HepG2 (cell line): ENCODE measurements around the gene ABCA3. TPM values are rescaled to one million over a fixed set of nuclear protein-coding genes. Genes with fewer than 3 reads are reported as not detected.

Source experiments
- ATAC-seq: fragments of 200-7000 bp; cut with Tn5 transposase; 3 replicates; pipeline ENCODE4 v1.9.1; 2020; ENCODE audit warnings: mild to moderate bottlenecking, moderate library complexity
- BruUV-seq: library from RNA; stranded (reverse); fragments of 400-500 nt; replicated peaks from 2 replicates; lab custom pipeline; 2021; lab: Mats Ljungman, UMichigan
- CTCF ChIA-PET: fragments of 300-600 bp; formaldehyde crosslinking; extraction: SDS; loops from one replicate; lab custom pipeline; 2021; ENCODE audit warnings: low total read pairs, inconsistent platforms, low intra/inter-chr PET ratio; lab: Yijun Ruan, JAX
- POLR2A ChIA-PET: fragments of 350-600 bp; sonication (Branson Sonifier 250); formaldehyde crosslinking; loops from one replicate; lab custom pipeline; 2020; ENCODE audit warnings: antibody characterized with exemption, inconsistent platforms; lab: Yijun Ruan, JAX
- DNase-seq: peaks from one replicate; pipeline ENCODE4 v3.0.0-alpha.2; 2015; ENCODE audit warnings: low spot score
- FAIRE-seq: peaks from 3 replicates; lab custom pipeline; 2011; peaks lifted over from hg19 to GRCh38; lab: Jason Lieb, UNC
- H2AFZ ChIP-seq: one replicate; pipeline ENCODE4 v1.6.1; 2011; ENCODE audit warnings: low read length, inconsistent platforms
- H3K27ac ChIP-seq: fragments of 300-600 bp; 3 replicates; pipeline ENCODE4 v1.8.0; 2011; ENCODE audit warnings: mixed run types, mild to moderate bottlenecking, mixed read lengths, low read length, inconsistent platforms; ENCODE audit not compliant: insufficient read depth; ENCODE audit errors: extremely low read length
- H3K27me3 ChIP-seq, 2 experiments: fragments of 200-600 bp in 1 of 2; 2 replicates in 1 of 2; 3 replicates in 1 of 2; pipeline versions ENCODE4 v1.6.0 to v1.8.0; 2011; ENCODE audit warnings: low read length in 2 of 2, mild to moderate bottlenecking in 2 of 2, moderate library complexity in 2 of 2, inconsistent platforms in 1 of 2; ENCODE audit not compliant: insufficient read depth in 2 of 2, control insufficient read depth in 1 of 2
- H3K36me3 ChIP-seq, 2 experiments: fragments of 200-600 bp in 1 of 2; replicated peaks in 1 of 2; 2 replicates in 1 of 2; 3 replicates in 1 of 2; pipeline versions ENCODE4 v1.5.1 to v1.8.0; 2011; ENCODE audit warnings: low read length in 2 of 2, inconsistent platforms in 1 of 2; ENCODE audit not compliant: insufficient read depth in 2 of 2, control insufficient read depth in 1 of 2
- H3K4me1 ChIP-seq: 2 replicates; pipeline ENCODE4 v1.5.1; 2012; ENCODE audit warnings: low read length, inconsistent platforms; ENCODE audit not compliant: insufficient read depth
- H3K4me2 ChIP-seq: 2 replicates; pipeline ENCODE4 v1.6.0; 2011; ENCODE audit warnings: low read depth, low read length, inconsistent platforms
- H3K4me3 ChIP-seq, 3 experiments: fragments of 200-600 bp in 1 of 3; sonication (generic), shearing (Covaris generic) in 1 of 3; replicated peaks in 1 of 3; 2 replicates each; pipeline ENCODE4 v1.5.1; 2011 to 2016; ENCODE audit warnings: low read length in 3 of 3, inconsistent platforms in 2 of 3, low read depth in 2 of 3, mild to moderate bottlenecking in 2 of 3, control low read depth in 1 of 3, mixed read lengths in 1 of 3; ENCODE audit not compliant: insufficient read depth in 1 of 3
- H3K79me2 ChIP-seq: one replicate; pipeline ENCODE4 v1.6.1; 2011; ENCODE audit warnings: low read length, inconsistent platforms; ENCODE audit not compliant: insufficient read depth
- H3K9ac ChIP-seq: 2 replicates; pipeline ENCODE4 v1.6.0; 2011; ENCODE audit warnings: mild to moderate bottlenecking, low read depth, low read length, inconsistent platforms; ENCODE audit not compliant: insufficient read depth
- H3K9me3 ChIP-seq: 2 replicates; pipeline ENCODE4 v1.5.1; 2012; ENCODE audit warnings: mild to moderate bottlenecking, low read length
- H4K20me1 ChIP-seq: 2 replicates; pipeline ENCODE4 v1.6.0; 2011; ENCODE audit warnings: inconsistent platforms, mild to moderate bottlenecking, low read length, moderate library complexity; ENCODE audit not compliant: insufficient read depth
- ARHGAP35 ChIP-seq: sonication (generic); formaldehyde crosslinking; IDR thresholded peaks from 2 replicates; pipeline ENCODE4 v1.9.0; 2022; ENCODE audit warnings: mild to moderate bottlenecking, inconsistent platforms, moderate library complexity, missing genetic modification reagents, borderline replicate concordance
- CBFB ChIP-seq: sonication (generic); formaldehyde crosslinking; IDR thresholded peaks from 2 replicates; pipeline ENCODE4 v1.4.0; 2020; ENCODE audit warnings: missing genetic modification reagents
- CBX5 ChIP-seq: sonication (generic); formaldehyde crosslinking; IDR thresholded peaks from 2 replicates; pipeline ENCODE4 v1.4.0; 2020; ENCODE audit warnings: missing genetic modification reagents, borderline replicate concordance
- ELF4 ChIP-seq: sonication (generic); formaldehyde crosslinking; IDR thresholded peaks from 2 replicates; pipeline ENCODE4 v1.5.0; 2020; ENCODE audit warnings: missing genetic modification reagents, mild to moderate bottlenecking, moderate library complexity, borderline replicate concordance
- FOXP4 ChIP-seq: sonication (generic); formaldehyde crosslinking; IDR thresholded peaks from 2 replicates; pipeline ENCODE4 v1.4.0; 2020; ENCODE audit warnings: missing genetic modification reagents
- IKZF4 ChIP-seq: sonication (generic); formaldehyde crosslinking; IDR thresholded peaks from 2 replicates; pipeline ENCODE4 v1.5.1; 2020; ENCODE audit warnings: borderline replicate concordance, mild to moderate bottlenecking, low read depth, missing genetic modification reagents; ENCODE audit errors: not compliant biosample characterization
- MYC ChIP-seq: sonication (generic); formaldehyde crosslinking; IDR thresholded peaks from 2 replicates; pipeline ENCODE4 v1.9.0; 2021; ENCODE audit warnings: missing genetic modification reagents, borderline replicate concordance
- PRDM4 ChIP-seq: sonication (generic); formaldehyde crosslinking; IDR thresholded peaks from 2 replicates; pipeline ENCODE4 v1.9.0; 2021; ENCODE audit warnings: missing genetic modification reagents, borderline replicate concordance
- SALL1 ChIP-seq: sonication (generic); formaldehyde crosslinking; IDR thresholded peaks from 2 replicates; pipeline ENCODE4 v1.8.0; 2022; ENCODE audit warnings: mild to moderate bottlenecking, missing genetic modification reagents
- SP5 ChIP-seq: IDR thresholded peaks from 2 replicates; pipeline ENCODE4 v1.6.1; 2016; ENCODE audit warnings: low read depth, borderline replicate concordance
- SRSF1 ChIP-seq: fragments of 200-400 bp; formaldehyde crosslinking; optimal IDR thresholded peaks from 2 replicates; pipeline ENCODE3; 2017; ENCODE audit warnings: mild to moderate bottlenecking, low read depth, low read length, moderate library complexity
- YY1 ChIP-seq: IDR thresholded peaks from 2 replicates; pipeline ENCODE4 v1.6.1; 2011; ENCODE audit warnings: low read length, low read depth, moderate library complexity, mild to moderate bottlenecking; ENCODE audit not compliant: insufficient read depth, insufficient replicate concordance
- ZNF253 ChIP-seq: sonication (generic); formaldehyde crosslinking; IDR thresholded peaks from 2 replicates; pipeline ENCODE4 v1.8.0; 2022; ENCODE audit warnings: mild to moderate bottlenecking, missing genetic modification reagents, borderline replicate concordance
- ZNF367 ChIP-seq: sonication (generic); formaldehyde crosslinking; IDR thresholded peaks from 2 replicates; pipeline ENCODE4 v1.4.0; 2020; ENCODE audit warnings: missing genetic modification reagents, borderline replicate concordance
- ZNF441 ChIP-seq: sonication (generic); formaldehyde crosslinking; IDR thresholded peaks from 2 replicates; pipeline ENCODE4 v1.7.0; 2021; ENCODE audit warnings: missing genetic modification reagents, borderline replicate concordance
- ZNF496 ChIP-seq: sonication (generic); formaldehyde crosslinking; IDR thresholded peaks from 2 replicates; pipeline ENCODE4 v1.8.1; 2023; ENCODE audit warnings: mild to moderate bottlenecking, moderate library complexity, missing genetic modification reagents; ENCODE audit not compliant: insufficient replicate concordance
- ZNF781 ChIP-seq: sonication (generic); formaldehyde crosslinking; IDR thresholded peaks from 2 replicates; pipeline ENCODE4 v1.5.1; 2020; ENCODE audit warnings: borderline replicate concordance, mild to moderate bottlenecking, missing genetic modification reagents; ENCODE audit errors: not compliant biosample characterization
- ZSCAN30 ChIP-seq: sonication (generic); formaldehyde crosslinking; IDR thresholded peaks from 2 replicates; pipeline ENCODE4 v1.5.0; 2020; ENCODE audit warnings: mild to moderate bottlenecking, missing genetic modification reagents
- WGBS: methylation state at CpG from one replicate; pipeline ENCODE4 v1.1.6; 2017; ENCODE audit warnings: low lambda C conversion rate; 5-methylcytosine and 5-hydroxymethylcytosine counted together
- in situ Hi-C: cut with HindIII; loops from 2 replicates; pipeline ENCODE4 v1.10.0; 2017; ENCODE audit warnings: low pct_unique_long_range_greater_than_20kb; ENCODE audit not compliant: extremely low pct_ligation_motif_present
- intact Hi-C: fragments of 100-400 bp; cut with micrococcal nuclease; formaldehyde crosslinking; loops from one replicate; pipeline ENCODE4 v1.10.0; 2022; ENCODE audit not compliant: unreplicated experiment
- polyA plus RNA-seq, 8 experiments: library from polyadenylated mRNA; depleted of rRNA in 3 of 8; stranded (reverse) in 7 of 8; unstranded in 1 of 8; fragments of >200 nt; fragmentation: Illumina TruSeq in 4 of 8; extraction: Trizol in 4 of 8; gene quantifications; 2 replicates each; pipeline versions ENCODE4 v1.2.1 to v1.2.3, GENCODE V29; 2011 to 2016; ENCODE audit warnings: low read depth in 4 of 8, missing spikeins in 1 of 8, mixed read lengths in 1 of 8; ENCODE audit not compliant: insufficient read depth in 1 of 8
- total RNA-seq, 5 experiments: library from RNA; depleted of rRNA; stranded (reverse); fragments of >200 nt; fragmentation: Illumina TruSeq; extraction: Trizol; gene quantifications; 2 replicates each; pipeline ENCODE4 v1.2.3, GENCODE V29; 2016; ENCODE audit warnings: low read depth in 1 of 5

Gene ABCA3
- total and polyA plus RNA-seq, 2 of the 13 experiments (the other 11 are each of a cell fraction or from before 2014, with no cell fraction given), result 0.60 to 1.5 TPM

- TF ChIP-seq ZNF367 (CRISPR knock-in tag), result no peak
- TF ChIP-seq CBX5 (CRISPR knock-in tag), result no peak
- TF ChIP-seq ELF4, result no peak
- no peak for TF ChIP-seq CBFB (CRISPR knock-in tag)
- TF ChIP-seq MYC (CRISPR knock-in tag), result no peak
- TF ChIP-seq ZNF441 (CRISPR knock-in tag), result no peak
- no peak for TF ChIP-seq YY1
- TF ChIP-seq PRDM4, result no peak
- TF ChIP-seq SALL1 (CRISPR knock-in tag), result no peak
These were observed 20.9 kb downstream of the ABCA3 start (continued) for GRCh38 chr16:2319606-2320005.

- H3K9me3 ChIP-seq, result no peaks in the 10 kb centered on the region
- TF ChIP-seq SP5 (CRISPR knock-in tag), result no peak
- TF ChIP-seq FOXP4 (CRISPR knock-in tag), result no peak
- no peak for TF ChIP-seq ZSCAN30 (CRISPR knock-in tag)
- TF ChIP-seq ARHGAP35 (CRISPR knock-in tag), result no peak
- no peak for TF ChIP-seq CBFB (CRISPR knock-in tag)
- TF ChIP-seq ZNF781 (CRISPR knock-in tag), result no peak
- TF ChIP-seq SALL1 (CRISPR knock-in tag), result no peak
- no peak for TF ChIP-seq ZNF496 (CRISPR knock-in tag)
- no peak for TF ChIP-seq SRSF1
- TF ChIP-seq ZNF253, result no peak
- no peak for TF ChIP-seq IKZF4 (CRISPR knock-in tag)
These were observed 23.1 kb downstream of the ABCA3 start for GRCh38 chr16:2317231-2318020.

More at GRCh38 chr16:2317231-2318020, 23.1 kb downstream of the ABCA3 start:
- no peak overlapping the region for H3K4me3 ChIP-seq
- peaks cover 8 to 51% of the 10 kb centered on the region in 2 experiments for H3K27me3 ChIP-seq
- FAIRE-seq, result no peak
- no peaks in the 10 kb centered on the region for H4K20me1 ChIP-seq
- no peaks in the 10 kb centered on the region for H3K36me3 ChIP-seq
- no peak; the same call in 2 of the 3 replicates for ATAC-seq
- H3K27ac ChIP-seq, result no peak overlapping the region
- ChIA-PET POLR2A (no interaction called here), CTCF (no interaction called here)
- WGBS, result 36% methylated on average over 18 of the region's 26 CpGs
- no peak overlapping the region for H3K9ac ChIP-seq
- in situ Hi-C loops, result no loop called here
- H2AFZ ChIP-seq, result no peak overlapping the region
- BruUV-seq, result no TSS peak
- H3K4me1 ChIP-seq, result no peaks in the 10 kb centered on the region
- intact Hi-C loops, result no loop called here
- DNase-seq, result no peak
- no peaks in the 10 kb centered on the region for H3K79me2 ChIP-seq
- H3K4me2 ChIP-seq, result no peak overlapping the region
